ENCODE results near the gene A2ML1.
"Not testable (repeated sequence)": the region's sequence is repeated elsewhere in the genome, so short reads cannot be mapped to it uniquely, and the experiment has no call there.

A2ML1 gene

DNA sequence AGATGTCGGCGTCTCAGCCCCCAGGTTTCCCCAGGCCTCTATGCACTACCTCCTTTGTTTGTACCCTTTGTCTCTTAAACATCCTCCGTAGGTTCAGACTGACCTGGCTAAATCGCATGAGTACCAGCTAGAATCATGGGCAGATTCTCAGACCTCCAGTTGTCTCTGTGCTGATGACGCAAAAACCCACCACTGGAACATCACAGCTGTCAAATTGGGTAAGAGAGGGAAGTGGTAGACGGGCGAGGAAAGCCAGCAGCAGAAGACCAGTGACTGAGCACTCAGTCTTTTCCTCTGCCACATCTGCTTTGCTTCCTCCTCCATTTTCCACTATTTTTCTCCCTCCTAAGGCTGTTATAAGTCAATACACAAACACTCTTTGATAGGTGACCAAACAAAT, 29.7 kb downstream of the A2ML1 start:
- DNase-seq: no peak

GRCh38 chr12:8855891-8856290, 33.5 kb downstream of the A2ML1 start:
- no peak for DNase-seq

- not testable (repeated sequence) for DNase-seq
Measured at GRCh38 chr12:8859448-8859847, 37.0 kb downstream of the A2ML1 start.

GRCh38 chr12:8860165-8860961, 37.9 kb downstream of the A2ML1 start:
- peak in 27 of 56 donors; percentile 1 to 57 (median 7) for DNase-seq

- no peak for DNase-seq
Measured at GRCh38 chr12:8866429-8866828, 44.0 kb downstream of the A2ML1 start.

GRCh38 chr12:8867009-8867408, 44.6 kb downstream of the A2ML1 start:
- no peak for DNase-seq

DNA sequence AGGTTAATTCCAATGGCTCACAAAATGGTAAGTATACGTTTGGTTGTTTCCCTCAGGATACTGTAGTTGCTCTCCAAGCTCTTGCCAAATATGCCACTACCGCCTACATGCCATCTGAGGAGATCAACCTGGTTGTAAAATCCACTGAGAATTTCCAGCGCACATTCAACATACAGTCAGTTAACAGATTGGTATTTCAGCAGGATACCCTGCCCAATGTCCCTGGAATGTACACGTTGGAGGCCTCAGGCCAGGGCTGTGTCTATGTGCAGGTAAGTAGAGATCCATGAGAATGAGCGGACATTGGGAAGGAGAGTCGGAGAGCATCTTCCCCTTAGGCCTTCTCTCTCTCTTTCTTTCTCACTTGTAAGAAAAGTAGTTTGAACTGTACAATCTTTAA, 45.4 kb downstream of the A2ML1 start:
- no peak for DNase-seq

DNA sequence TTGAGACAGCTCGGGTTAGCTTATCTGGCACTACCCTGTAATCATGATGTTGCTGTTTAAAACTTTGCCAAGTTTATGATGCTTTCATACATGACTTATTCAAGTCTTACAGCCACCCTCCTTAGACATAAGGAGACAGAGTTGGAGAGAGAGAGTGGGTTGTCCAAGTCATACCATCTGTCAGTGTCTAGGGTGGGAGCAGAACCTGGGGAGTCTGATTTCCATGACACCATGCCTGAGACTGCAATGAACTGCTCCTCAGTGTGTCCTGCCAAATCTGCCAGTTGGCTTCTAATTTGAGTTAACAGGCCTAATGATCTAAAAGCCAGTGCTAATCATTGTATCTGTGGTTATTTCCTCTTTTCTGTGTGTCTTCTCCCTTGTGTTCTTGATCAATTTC, 48.2 kb downstream of the A2ML1 start:
- DNase-seq: no peak

DNA sequence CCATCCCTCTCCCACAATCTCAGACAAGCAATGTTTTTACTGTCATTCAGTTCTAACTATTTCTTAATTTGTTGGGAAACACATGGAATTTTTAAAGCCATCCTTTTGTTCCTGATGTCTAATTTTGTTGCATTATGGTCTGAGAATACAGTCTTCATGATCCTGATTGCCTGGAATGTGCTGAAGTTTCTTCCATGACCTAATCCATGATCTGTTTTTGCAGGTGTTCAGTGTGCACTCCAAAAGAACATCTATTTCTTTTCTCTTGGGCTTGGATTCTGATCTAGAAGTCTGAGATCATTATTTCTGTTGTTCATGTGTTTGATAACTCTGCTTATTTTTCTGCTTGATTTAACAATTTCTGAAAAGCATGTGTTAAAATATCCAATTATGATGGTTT, 48.6 kb downstream of the A2ML1 start:
- no peak for DNase-seq

DNA sequence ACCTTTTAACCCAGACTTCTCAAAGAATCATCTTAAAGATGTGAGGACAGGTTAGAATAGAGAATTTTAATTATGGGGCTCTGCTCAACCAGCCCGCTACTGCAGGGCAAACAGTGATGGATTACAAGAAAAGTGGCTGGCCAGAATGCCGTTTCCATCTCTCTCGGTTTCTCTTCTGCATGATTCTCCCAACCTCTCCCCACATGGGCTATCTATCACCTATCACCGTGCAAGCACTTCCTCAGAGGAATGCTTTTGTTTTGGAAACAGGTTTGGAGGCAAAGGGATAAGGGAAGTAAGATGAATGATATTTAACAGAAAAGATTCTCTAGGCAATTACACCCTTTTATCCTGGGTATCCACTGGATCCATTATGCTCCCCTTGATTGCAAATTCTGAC, 54.5 kb downstream of the A2ML1 start:
- DNase-seq: no peak

DNA sequence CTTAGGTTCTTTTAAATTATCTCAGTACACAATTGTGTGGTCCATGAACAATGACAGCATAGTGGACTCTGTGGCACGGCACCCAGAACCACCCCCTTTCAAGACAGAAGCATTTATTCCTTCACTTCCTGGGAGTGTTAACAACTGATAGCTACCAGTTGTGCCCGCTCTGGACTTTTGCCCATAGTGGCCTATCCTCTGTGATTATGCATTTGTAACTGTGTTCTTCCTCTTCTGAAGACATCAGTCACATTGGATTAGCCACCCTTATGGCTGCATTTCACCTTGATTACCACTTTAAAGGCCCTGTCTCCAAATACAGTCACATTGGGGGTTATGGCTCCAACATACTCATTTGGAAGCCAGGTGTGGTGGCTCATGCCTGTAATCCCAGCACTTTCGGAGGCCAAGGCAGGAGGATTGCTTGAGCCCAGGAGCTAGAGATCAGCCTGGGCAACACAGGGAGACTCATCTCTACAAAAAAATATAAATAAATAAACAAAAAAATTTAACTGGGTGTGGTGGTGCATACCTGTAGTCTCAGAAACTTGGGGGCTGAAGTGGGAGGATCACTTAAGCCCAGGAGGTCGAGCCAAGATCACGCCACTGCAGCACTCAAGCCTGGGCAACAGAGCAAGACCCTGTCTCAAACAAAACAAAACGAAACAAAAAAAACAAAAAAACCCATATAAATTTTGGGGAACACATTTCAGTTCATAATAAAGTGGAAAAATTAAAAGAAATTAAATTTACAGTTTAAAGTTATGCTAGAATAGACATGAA, 64.3 kb downstream of the A2ML1 start:
- DNase-seq: no peak

DNA sequence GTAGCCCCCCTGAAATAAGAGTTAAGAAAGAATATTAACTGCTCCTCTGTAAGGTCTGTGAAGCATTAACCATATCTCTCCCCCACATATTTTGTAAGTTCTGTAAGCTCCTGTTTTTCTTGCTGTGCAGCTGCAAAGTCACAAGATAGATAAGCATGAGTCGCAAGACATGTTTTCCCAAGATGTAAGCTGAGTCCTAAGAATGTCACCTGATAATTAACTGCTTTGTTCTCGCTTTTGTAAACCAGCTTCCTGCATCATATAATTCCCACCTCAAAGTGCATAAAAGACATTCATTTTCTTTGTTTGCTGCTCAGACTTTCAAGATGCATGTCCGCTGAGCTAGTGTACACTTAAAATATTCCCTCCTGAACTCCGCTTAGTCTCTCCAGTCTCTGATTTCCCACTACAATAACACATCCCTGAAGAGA, 64.9 kb downstream of the A2ML1 start:
- no peak for DNase-seq

- DNase-seq: peak in 25 of 56 donors; percentile 1 to 64 (median 13)
Measured at GRCh38 chr12:8890313-8891085, 68.1 kb downstream of the A2ML1 start.

GRCh38 chr12:8891976-8892375, 69.6 kb downstream of the A2ML1 start:
- DNase-seq: no peak

DNA sequence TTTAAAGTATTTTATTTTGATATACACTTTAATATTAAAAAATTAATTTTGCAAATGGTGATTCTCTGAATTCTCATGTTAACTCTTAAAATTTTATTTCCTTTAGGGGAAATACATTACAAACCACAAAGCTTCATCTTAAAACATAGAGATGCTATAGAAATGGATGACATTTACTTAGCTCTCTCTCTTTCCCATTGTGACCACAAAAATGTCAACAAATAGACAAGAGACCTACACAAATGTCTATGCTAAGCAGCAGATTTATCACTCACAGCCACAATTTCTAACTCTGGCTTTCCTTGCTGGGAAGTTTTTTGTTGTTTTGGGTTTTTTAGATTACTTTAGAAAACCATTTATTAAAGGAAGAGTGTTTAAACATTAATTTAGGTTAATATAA, 72.0 kb downstream of the A2ML1 start:
- no peak for DNase-seq

DNA sequence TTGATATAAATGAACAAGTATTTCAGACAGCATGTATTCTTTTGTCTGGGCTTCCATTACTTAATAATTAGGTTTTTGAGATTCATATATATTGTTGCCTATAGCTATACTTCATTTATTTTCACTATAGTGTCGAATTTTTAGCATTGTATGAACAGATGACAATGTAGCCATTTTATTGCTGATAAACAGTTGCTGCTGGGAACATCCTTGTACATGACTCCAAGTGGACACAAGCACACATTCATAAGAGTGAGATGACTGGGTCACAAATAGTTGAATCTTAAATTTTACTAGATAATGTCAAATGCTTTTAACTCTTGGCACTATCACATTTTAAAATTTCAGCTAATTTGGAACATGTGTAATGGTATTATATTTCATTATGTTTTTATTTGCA, 72.6 kb downstream of the A2ML1 start:
- no peak for DNase-seq

DNA sequence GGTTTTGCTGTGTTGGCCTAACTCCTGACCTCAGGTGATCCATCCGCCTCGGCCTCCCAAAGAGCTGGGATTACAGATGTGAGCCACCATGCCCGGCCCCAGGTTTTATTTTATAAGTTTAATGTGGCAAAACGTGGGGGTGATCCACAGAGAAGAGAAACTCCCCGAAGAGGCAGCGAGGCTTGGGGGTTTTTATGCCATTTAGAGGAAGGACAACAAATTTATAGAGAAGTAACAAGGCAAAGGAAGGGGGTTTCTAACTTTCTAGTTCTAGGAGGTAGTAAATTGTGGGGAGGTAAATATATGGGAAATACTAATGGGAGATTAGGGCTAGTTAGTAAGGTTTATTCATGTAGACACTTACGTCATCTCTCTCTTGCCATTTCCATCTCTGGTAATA, 74.7 kb downstream of the A2ML1 start:
- DNase-seq: no peak

- no peak for DNase-seq
Measured at GRCh38 chr12:8899830-8900229, 77.4 kb downstream of the A2ML1 start.

DNA sequence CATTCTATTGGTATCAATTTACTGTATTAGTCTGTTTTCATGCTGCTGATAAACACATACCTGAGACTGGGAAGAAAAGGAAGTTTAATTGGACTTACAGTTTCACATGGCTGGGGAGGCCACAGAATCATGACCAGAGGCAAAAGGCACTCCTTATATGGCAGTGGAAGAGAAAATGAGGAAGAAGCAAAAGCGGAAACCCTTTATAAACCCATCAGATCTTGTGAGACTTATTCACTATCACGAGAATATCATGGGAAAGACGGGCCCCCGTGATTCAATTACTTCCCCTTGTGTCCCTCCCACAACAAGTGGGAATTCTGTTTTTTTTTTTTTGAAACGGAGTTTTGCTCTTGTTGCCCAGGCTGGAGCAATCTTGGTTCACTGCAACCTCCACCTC, 80.3 kb downstream of the A2ML1 start:
- DNase-seq: peak in 2 of 56 donors; percentile 0 to 1

- DNase-seq: no peak
Measured at GRCh38 chr12:8903646-8904045, 81.2 kb downstream of the A2ML1 start.

DNA sequence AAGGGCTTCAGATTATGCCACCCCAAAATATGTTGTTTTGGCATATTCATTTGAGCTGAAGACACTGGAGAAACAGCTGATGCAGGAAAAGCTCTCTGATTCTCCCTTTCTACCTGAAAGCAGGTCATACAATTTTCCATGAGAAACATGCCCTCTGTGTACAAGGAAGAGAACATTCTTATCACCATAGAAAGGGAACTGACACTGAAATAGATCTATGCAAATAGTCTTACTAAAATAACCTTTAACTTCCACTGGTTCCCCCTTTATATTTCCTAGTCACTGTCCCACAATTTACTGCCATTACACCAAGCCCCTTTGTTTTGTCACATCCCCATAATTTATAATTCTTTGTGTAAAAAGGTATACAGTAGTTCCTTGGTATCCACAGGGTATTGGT, 82.2 kb downstream of the A2ML1 start:
- DNase-seq: no peak

DNA sequence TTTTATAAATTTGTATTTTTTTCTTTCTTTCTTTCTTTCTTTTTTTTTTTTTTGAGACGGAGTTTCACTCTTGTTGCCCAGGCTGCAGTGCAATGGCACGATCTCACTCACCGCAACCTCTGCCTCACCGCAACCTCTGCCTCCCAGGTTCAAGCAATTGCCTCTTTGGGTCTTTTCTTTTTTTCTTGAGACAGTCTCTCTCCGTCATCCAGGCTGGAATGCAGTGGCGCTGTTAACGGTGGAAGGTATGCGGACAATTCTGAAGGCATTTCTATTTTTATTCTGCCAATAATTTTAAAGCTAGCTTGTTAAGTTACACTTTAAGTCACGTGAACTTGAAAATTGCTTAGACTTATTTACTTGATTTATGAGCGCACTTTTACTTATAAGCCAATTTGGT, 83.1 kb downstream of the A2ML1 start:
- DNase-seq: no peak
